SH-SY5Y (cell line): ENCODE results near the gene PNPLA8.

ENCODE experiments used
- GATA2 ChIP-seq: IDR thresholded peaks from 2 replicates; pipeline ENCODE4 v1.6.1; 2011; ENCODE audit warnings: mild to moderate bottlenecking, low read depth, low read length
- GATA3 ChIP-seq: IDR thresholded peaks from 2 replicates; pipeline ENCODE4 v1.6.1; 2011; ENCODE audit warnings: low read depth, mild to moderate bottlenecking, low read length, moderate library complexity

DNA sequence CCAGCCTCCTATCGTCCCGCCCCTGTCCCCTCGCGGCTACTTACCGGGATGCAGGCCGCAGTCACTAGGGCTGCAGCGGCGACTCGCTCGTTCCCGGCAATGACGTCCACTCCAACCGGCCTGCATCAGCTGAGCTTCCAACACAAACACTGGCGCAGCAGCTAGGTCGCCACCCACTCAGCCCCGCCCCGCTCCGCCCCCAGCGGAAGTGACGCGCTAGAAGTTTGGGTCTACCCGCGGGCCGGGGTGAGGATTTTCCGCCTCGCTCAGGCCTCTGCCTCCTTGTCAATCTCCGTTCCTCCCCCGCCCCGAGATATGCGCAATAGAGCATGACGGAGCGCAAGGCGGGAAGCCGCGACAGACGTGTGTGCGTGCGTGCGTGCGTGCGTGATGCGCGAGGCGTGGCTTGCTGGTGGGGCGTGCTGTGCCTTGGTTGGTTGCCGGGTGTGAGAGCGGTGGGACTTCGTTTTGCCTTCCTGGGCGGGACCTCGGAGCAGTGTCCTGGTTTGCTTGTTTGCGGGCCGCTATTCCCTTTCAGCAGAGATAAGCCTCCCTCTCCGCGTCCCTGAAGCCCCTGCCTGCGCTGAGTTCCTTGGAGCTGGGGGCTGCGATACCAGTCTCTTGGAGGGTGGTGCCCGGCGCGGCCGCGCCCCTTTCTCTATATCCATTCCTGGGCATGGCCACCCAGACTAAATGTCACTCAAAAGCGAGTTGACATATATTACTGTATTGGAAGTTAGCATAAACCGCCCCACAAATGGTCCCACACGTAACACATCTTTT is at the start of gene PNPLA8:
- TF ChIP-seq GATA3 = no peak
- peak; percentile 81 for TF ChIP-seq GATA2
